Activated T-cell treated with anti-CD3 and anti-CD28 coated beads, Interleukin-2, amount 50 U/mL, for 72 hours (primary cell): ENCODE data around the gene BRINP3. TPM values are rescaled to one million over a fixed set of nuclear protein-coding genes. Genes with fewer than 3 reads are reported as not detected.

Experiments
- ATAC-seq, 2 donors: fragments of 150-1000 bp; cut with Tn5 transposase; replicated peaks in 1 of 2; 2 replicates each; pipeline ENCODE4 v1.10.0; 2021; ENCODE audit warnings: moderate library complexity in 2 of 2, mild to moderate bottlenecking in 1 of 2
- DNase-seq, 2 donors: peaks; one replicate each; pipeline ENCODE4 v3.0.0; 2021 to 2022; ENCODE audit warnings: mixed read lengths in 1 of 2
- H3K27ac Mint-ChIP-seq: one replicate; pipeline ENCODE4 v1.8.0; 2022; ENCODE audit warnings: mild to moderate bottlenecking, moderate library complexity, mixed read lengths
- H3K27me3 Mint-ChIP-seq: one replicate; pipeline ENCODE4 v1.8.0; 2022; ENCODE audit warnings: low read depth, mixed read lengths
- H3K36me3 Mint-ChIP-seq, 2 donors: one replicate each; pipeline ENCODE4 v1.8.0; 2022; ENCODE audit warnings: mixed read lengths in 2 of 2, mild to moderate bottlenecking in 1 of 2; ENCODE audit not compliant: insufficient read depth in 2 of 2
- H3K4me1 Mint-ChIP-seq: one replicate; pipeline ENCODE4 v1.8.0; 2022; ENCODE audit warnings: low read depth, mixed read lengths
- H3K4me3 Mint-ChIP-seq, 2 donors: one replicate each; pipeline ENCODE4 v1.8.0; 2022; ENCODE audit warnings: mild to moderate bottlenecking in 2 of 2, mixed read lengths in 2 of 2, moderate library complexity in 2 of 2
- H3K9me3 Mint-ChIP-seq, 2 donors: one replicate each; pipeline ENCODE4 v1.8.0; 2022; ENCODE audit warnings: mixed read lengths in 2 of 2
- total RNA-seq, 2 donors: library from RNA; stranded (reverse); gene quantifications; one replicate each; pipeline ENCODE4 v1.2.3, GENCODE V29; 2022

BRINP3 gene
- total RNA-seq, 2 donors from 2014 or later: not detected

DNA sequence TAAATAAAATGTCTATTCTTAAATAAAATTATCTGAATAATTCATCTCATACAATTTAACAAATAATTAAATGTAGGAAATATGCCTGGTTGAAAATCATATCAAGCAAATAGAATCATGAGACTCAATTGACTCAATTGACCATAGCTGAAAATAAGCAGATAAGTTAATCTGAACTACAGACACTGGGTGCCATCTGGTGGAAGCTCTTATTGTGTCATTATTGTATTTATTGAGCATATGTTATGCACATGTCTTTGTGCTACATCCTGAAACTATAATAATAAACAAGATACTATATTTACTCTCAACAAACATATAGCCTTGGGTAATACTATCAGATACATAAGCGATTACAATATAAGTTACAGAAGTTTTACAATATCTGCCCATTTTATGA lies 41.0 kb downstream of the BRINP3 start:
- Mint-ChIP-seq H3K27me3 (no peaks in the 10 kb centered on the region), H3K4me3 (no peak overlapping the region), H3K4me1 (no peaks in the 10 kb centered on the region), H3K36me3 (no peaks in the 10 kb centered on the region), H3K27ac (no peak overlapping the region), H3K9me3 (peaks cover 0 to 10% of the 10 kb centered on the region in 2 donors)
- DNase-seq (no peak), ATAC-seq (no peak)

DNA sequence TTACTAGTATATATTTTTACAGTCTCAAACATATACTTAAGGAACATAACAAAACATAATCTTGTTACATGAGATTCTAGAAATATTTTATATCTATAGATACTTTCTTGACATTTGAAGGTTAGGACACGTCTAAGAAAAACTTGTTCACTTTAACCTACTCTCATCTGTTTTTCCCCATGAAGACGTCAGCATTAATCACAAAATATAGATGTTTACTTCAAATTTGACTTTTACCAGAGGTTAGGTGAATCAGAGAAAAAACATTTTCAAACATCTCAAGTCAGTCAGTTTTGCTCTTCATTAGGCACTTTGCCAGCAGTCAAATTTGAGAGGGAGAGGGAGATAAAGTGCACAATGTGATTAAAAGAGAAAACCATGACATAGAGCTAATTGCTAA lies 47.7 kb downstream of the BRINP3 start:
- Mint-ChIP-seq H3K27me3 (no peaks in the 10 kb centered on the region), H3K4me1 (no peaks in the 10 kb centered on the region), H3K4me3 (no peak overlapping the region), H3K27ac (no peak overlapping the region), H3K36me3 (no peaks in the 10 kb centered on the region), H3K9me3 (peaks cover 0 to 4% of the 10 kb centered on the region in 2 donors)
- ATAC-seq (no peak), DNase-seq (no peak)

DNA sequence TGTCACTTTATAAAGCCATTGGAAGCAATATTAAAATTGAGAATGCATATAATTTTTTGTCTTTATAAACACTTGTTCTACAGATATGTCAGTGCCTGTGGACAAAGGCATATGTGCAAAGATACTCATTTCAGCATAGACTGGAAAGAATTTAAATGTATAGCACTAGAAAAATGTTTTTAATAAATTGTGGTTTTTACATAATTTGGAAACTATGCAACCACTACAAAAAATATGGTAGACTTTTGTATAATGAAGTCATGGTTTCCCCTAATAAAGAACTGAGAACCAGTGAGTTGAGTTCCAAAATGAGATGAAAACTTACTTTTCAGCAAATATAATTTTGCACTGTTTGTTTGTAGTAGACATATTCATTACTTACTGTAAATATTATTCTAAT lies 48.5 kb downstream of the BRINP3 start:
- ATAC-seq: no peak
- no peak for DNase-seq
- Mint-ChIP-seq H3K27me3 (no peaks in the 10 kb centered on the region), H3K27ac (no peak overlapping the region), H3K4me3 (no peak overlapping the region), H3K4me1 (no peaks in the 10 kb centered on the region), H3K9me3 (peaks cover 0 to 5% of the 10 kb centered on the region in 2 donors), H3K36me3 (no peaks in the 10 kb centered on the region)

DNA sequence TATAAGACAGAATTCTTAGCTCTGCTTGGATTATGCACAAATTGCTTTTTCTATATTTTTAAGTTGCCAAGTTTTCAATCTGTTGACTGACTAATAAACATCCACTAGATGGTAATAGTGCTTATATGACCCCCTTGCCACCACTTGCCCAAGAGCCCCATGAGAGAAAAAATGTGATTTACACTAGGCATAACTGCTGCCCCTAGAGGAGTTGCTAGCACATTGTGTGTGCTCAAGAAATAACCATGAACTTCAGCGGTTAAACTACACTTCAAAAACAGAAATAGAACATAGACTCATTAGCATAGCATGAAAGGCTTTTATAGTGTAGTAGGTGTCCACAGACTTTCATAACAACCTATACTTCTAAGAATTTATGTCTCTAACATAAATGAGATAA lies 61.4 kb downstream of the BRINP3 start:
- Mint-ChIP-seq H3K27ac (no peak overlapping the region), H3K27me3 (no peaks in the 10 kb centered on the region)
- no peak for ATAC-seq

DNA sequence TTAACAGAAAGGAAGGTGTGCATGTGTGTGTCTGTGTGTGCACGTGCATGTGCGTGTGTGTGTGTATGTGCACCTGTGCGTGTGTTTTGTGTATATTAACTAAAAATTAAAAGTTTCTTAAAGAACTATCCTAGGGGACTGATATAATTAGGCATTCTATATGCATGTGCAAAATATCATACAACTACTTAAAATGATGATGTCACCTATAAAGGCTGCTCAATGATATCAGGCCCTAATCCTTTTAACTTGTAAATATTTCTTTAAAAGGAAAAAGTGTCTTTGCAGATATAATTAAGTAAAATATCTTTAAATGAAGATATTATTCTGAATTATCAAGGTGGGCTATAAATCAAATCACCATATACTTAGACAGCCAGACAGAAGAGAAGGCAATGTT lies 64.5 kb downstream of the BRINP3 start:
- Mint-ChIP-seq H3K27ac (no peak overlapping the region), H3K27me3 (no peaks in the 10 kb centered on the region), H3K4me3 (no peak overlapping the region), H3K9me3 (peaks cover 2 to 10% of the 10 kb centered on the region in 2 donors), H3K4me1 (no peaks in the 10 kb centered on the region), H3K36me3 (peaks cover 0 to 2% of the 10 kb centered on the region in 2 donors)
- ATAC-seq: no peak
- no peak for DNase-seq

More for the DNA sequence above, 61.4 kb downstream of the BRINP3 start:
- Mint-ChIP-seq H3K36me3 (peaks cover 0 to 2% of the 10 kb centered on the region in 2 donors), H3K9me3 (peaks cover 0 to 6% of the 10 kb centered on the region in 2 donors), H3K4me3 (no peak overlapping the region), H3K4me1 (no peaks in the 10 kb centered on the region)
- DNase-seq: no peak

DNA sequence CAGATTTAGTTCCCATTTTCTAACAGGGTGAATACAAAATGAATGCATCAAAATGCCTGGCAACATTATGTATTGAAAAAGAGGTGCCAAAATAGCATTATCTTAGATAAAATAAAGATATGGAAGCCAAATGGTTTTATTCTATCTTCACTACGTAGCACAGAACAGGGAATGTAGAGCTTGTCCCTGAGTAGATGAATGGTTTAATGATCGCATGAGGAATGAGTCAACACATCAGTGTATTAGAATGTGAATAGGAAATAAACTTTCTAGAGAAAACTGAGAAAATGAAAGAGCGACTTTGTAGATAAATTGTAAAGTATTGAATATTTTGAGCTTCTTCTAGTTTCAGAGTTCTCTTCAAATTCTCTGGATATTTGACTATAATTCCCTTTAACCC lies 74.3 kb downstream of the BRINP3 start:
- no peaks in the 10 kb centered on the region for H3K27me3 Mint-ChIP-seq
- ATAC-seq (no peak), DNase-seq (no peak)
- H3K9me3 Mint-ChIP-seq: peaks cover 0 to 4% of the 10 kb centered on the region in 2 donors
- no peaks in the 10 kb centered on the region for H3K4me1 Mint-ChIP-seq
- H3K27ac Mint-ChIP-seq: no peak overlapping the region
- H3K36me3 Mint-ChIP-seq: no peaks in the 10 kb centered on the region
- H3K4me3 Mint-ChIP-seq: no peak overlapping the region

DNA sequence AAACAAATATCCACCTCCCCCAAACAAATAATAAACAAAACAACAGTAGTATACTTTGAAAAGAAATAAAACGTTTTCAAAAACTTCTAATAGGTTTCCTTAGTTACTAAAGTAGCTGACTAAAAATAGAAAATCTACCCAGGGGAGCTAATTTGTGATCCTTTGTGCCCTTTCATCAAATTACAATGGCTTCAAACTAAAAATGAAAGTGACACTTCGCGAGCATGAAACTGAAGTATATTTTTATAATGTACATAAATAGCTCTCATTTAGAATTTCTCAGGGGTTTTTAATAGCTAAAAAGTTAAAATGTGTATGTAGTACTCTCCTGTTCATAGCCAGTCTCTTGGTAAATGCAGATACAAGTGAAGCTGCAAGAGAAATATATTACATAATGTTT lies 78.4 kb downstream of the BRINP3 start:
- H3K4me3 Mint-ChIP-seq: no peak overlapping the region
- H3K9me3 Mint-ChIP-seq: peaks cover 0 to 5% of the 10 kb centered on the region in 2 donors
- no peak overlapping the region for H3K27ac Mint-ChIP-seq
- no peaks in the 10 kb centered on the region for H3K4me1 Mint-ChIP-seq
- no peaks in the 10 kb centered on the region for H3K36me3 Mint-ChIP-seq
- DNase-seq (no peak), ATAC-seq (no peak)
- H3K27me3 Mint-ChIP-seq: no peaks in the 10 kb centered on the region

DNA sequence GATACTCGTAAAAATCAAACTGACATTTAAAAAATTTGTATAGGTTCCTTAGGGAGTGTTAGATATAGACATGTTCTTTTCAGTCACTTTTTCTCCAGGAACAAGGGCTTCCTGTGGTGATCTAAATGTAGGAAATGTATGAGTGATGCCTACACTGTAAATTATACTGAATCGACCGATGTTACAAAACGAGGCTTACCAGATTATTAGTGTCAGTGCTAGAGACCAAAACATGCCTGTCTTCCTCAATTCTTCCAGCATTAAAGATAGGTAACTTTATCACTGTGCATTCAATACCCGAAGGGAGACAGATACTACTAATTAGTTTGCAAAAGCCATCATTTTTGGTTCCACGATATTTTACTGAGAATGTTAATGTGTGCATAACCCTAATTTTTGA lies 86.1 kb downstream of the BRINP3 start:
- Mint-ChIP-seq H3K27ac (no peak overlapping the region), H3K4me3 (no peak overlapping the region), H3K27me3 (no peaks in the 10 kb centered on the region), H3K9me3 (peaks cover 2 to 9% of the 10 kb centered on the region in 2 donors), H3K36me3 (no peaks in the 10 kb centered on the region), H3K4me1 (no peaks in the 10 kb centered on the region)
- no peak for ATAC-seq
- DNase-seq: no peak

DNA sequence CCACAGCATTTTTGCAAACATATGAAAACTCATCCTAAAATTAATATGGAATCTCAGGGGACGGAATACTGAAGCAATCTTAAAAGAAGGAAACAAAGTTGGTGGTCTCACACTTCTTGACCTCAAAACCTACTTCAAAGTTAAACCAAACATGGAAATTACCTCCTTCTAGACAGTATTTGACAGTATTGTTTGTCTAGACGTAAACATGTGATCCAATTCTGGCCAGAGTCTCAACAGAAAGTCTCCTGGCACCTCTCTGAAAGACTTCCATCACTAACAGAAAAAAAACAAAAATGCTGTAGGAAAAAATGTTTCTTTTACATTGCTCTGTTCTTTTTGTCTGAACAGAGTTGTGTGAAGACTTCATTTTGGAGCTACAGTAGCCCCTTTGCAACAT lies 99.7 kb downstream of the BRINP3 start:
- H3K27me3 Mint-ChIP-seq: no peaks in the 10 kb centered on the region
- no peak for ATAC-seq
- no peak overlapping the region for H3K4me3 Mint-ChIP-seq
- peaks cover 4 to 5% of the 10 kb centered on the region in 2 donors for H3K9me3 Mint-ChIP-seq
- no peak for DNase-seq
- H3K27ac Mint-ChIP-seq: no peak overlapping the region
- H3K4me1 Mint-ChIP-seq: no peaks in the 10 kb centered on the region
- peaks cover 0 to 3% of the 10 kb centered on the region in 2 donors for H3K36me3 Mint-ChIP-seq

DNA sequence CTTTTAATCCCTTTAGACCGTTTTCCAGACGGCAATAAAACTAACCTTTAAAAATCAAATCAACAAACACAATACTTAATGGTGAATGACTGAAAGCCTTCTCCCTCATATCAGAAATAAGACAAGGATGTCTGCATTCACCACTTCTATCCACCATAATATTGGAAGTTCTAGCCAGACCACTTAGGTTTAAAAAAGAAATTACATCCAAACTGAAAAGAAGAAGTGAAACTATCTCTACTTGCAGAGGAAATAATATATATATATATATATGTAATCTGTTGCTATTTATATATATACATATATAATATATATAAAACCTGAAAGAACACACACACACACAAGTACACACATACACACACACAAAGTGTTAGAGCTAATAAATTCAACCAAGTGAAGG lies 100.4 kb downstream of the BRINP3 start:
- Mint-ChIP-seq H3K27ac (no peak overlapping the region), H3K27me3 (no peaks in the 10 kb centered on the region), H3K4me1 (no peaks in the 10 kb centered on the region), H3K36me3 (peaks cover 0 to 3% of the 10 kb centered on the region in 2 donors), H3K4me3 (no peak overlapping the region), H3K9me3 (peaks cover 5 to 7% of the 10 kb centered on the region in 2 donors)
- DNase-seq (no peak), ATAC-seq (no peak)

DNA sequence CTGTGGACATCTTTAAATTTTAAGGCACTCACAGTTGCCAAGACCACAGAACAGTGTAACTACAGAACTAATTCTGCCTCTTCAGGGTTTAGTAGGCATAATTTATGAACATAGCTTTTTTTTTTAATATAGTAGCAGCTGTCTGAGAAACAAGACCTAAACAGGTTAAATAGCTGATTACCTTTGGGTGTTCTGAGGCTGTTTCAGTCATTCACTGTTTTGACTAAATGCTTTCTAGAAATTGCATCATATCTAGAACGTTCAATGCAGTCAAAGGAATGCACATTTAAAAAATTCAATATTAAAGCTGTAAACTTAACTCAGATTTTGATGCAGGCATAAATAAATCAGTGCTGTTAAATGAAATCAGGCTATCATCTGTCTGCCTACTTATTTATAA lies 101.6 kb downstream of the BRINP3 start:
- Mint-ChIP-seq H3K9me3 (peaks cover 5% of the 10 kb centered on the region in 2 donors), H3K36me3 (peaks cover 0 to 3% of the 10 kb centered on the region in 2 donors), H3K27me3 (no peaks in the 10 kb centered on the region), H3K4me1 (no peaks in the 10 kb centered on the region), H3K27ac (no peak overlapping the region), H3K4me3 (no peak overlapping the region)
- DNase-seq (no peak), ATAC-seq (no peak)

DNA sequence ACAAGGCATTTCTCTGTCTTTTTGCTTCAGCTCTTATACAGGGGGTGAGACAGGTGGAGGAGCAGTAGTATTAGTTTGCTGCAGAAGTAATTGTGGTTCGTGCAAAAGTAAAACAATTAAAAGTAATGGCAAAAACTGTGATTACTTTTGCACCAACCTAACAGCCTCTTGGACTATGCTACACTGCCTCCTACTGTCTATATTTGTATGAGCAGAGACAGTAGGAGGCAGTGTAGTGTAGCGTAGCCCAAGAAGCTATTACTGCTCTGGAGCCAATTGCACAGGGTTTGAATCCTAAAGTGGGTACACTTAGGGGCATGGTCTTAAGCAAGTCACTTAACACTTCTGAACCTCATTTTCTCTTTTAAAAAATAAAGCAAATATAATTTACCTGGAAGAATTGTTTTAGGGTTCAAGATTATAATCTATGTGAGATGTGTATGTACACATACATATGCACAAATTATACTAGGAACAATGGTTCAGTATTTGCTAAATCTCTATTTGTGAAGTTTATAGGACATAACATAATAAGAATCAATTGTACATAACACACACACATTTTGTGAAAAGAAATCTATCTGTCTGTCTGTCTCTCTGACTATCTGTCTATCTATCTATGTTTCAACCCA lies 103.8 kb downstream of the BRINP3 start:
- H3K27me3 Mint-ChIP-seq: no peaks in the 10 kb centered on the region
- no peak overlapping the region for H3K4me3 Mint-ChIP-seq
- no peak overlapping the region for H3K27ac Mint-ChIP-seq
- no peaks in the 10 kb centered on the region for H3K4me1 Mint-ChIP-seq
- H3K9me3 Mint-ChIP-seq: peaks cover 1 to 3% of the 10 kb centered on the region in 2 donors
- ATAC-seq (peak in 1 of 2 donors; percentile 27), DNase-seq (no peak)
- H3K36me3 Mint-ChIP-seq: no peaks in the 10 kb centered on the region

DNA sequence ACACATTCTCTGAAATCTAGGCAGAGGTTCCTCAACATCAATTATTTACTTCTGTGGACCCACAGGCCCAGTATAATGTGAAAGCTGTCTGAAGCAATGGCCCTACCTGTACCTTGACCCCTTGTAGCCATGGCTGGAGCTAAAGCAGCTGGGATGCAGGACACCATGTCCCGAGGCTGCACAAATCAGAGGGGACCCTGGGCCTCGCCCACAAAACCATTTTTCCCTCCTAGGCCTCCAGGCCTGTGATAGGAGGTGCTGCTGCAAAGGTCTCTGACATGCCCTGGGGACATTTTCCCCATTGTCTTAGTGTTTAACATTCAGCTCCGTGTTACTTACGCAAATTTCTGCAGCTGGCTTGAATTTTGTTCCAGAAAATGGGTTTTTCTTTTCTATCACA lies 110.5 kb downstream of the BRINP3 start:
- ATAC-seq (no peak), DNase-seq (no peak)
- H3K27me3 Mint-ChIP-seq: no peaks in the 10 kb centered on the region
- H3K4me3 Mint-ChIP-seq: no peak overlapping the region
- H3K36me3 Mint-ChIP-seq: peaks cover 0 to 7% of the 10 kb centered on the region in 2 donors
- no peak overlapping the region for H3K27ac Mint-ChIP-seq
- H3K4me1 Mint-ChIP-seq: no peaks in the 10 kb centered on the region
- H3K9me3 Mint-ChIP-seq: peaks cover 9 to 11% of the 10 kb centered on the region in 2 donors

DNA sequence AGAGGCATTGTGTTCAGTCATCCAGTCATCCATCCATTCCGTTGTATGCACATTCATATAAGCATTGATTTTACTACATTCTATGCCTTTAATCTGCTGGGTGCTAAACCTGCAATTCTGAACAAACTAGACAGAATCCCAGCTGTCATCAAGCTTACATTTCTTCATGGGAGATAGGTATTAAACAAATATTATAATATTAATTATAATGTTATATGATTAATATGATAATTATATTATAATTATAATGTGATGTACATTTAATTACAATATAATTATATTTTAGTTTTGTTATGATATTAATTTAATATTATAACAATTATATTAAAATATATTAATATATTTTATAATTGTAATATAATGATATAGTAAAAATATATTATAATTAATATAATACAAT lies 112.4 kb downstream of the BRINP3 start:
- Mint-ChIP-seq H3K27me3 (no peaks in the 10 kb centered on the region), H3K9me3 (peaks cover 11 to 13% of the 10 kb centered on the region in 2 donors)

More for the DNA sequence above, 112.4 kb downstream of the BRINP3 start:
- Mint-ChIP-seq H3K4me3 (no peak overlapping the region), H3K27ac (no peak overlapping the region), H3K4me1 (no peaks in the 10 kb centered on the region), H3K36me3 (peaks cover 0 to 7% of the 10 kb centered on the region in 2 donors)
- DNase-seq: no peak
- no peak for ATAC-seq
